Astrocyte (in vitro differentiated cells and primary cell): ENCODE data around the gene MAGEH1. TPM values are rescaled to one million over a fixed set of nuclear protein-coding genes. Genes with fewer than 3 reads are reported as not detected.

Experiments
- DNase-seq: peaks from one replicate; pipeline ENCODE4 v3.0.0-alpha.2; 2010; ENCODE audit warnings: low read depth
- FAIRE-seq: peaks from 2 replicates; lab custom pipeline; 2011; peaks lifted over from hg19 to GRCh38; lab: Jason Lieb, UNC
- H2AFZ ChIP-seq: 2 replicates; pipeline ENCODE4 v1.6.0; 2012; ENCODE audit warnings: low read depth, low read length, inconsistent platforms
- H3K27ac ChIP-seq: 2 replicates; pipeline ENCODE4 v1.5.1; 2011; ENCODE audit warnings: low read depth, low read length, inconsistent platforms
- H3K27me3 ChIP-seq: 2 replicates; pipeline ENCODE4 v1.6.0; 2011; ENCODE audit warnings: low read length, inconsistent platforms; ENCODE audit not compliant: insufficient read depth
- H3K36me3 ChIP-seq: 2 replicates; pipeline ENCODE4 v1.5.1; 2011; ENCODE audit warnings: low read length, inconsistent platforms; ENCODE audit not compliant: insufficient read depth
- H3K4me1 ChIP-seq: 2 replicates; pipeline ENCODE4 v1.5.1; 2011; ENCODE audit warnings: low read length, inconsistent platforms; ENCODE audit not compliant: insufficient read depth
- H3K4me2 ChIP-seq: 2 replicates; pipeline ENCODE4 v1.6.0; 2012; ENCODE audit warnings: low read length, inconsistent platforms
- H3K4me3 ChIP-seq: 2 replicates; pipeline ENCODE4 v1.5.1; 2011; ENCODE audit warnings: low read depth, mild to moderate bottlenecking, low read length, inconsistent platforms; ENCODE audit not compliant: insufficient read depth
- H3K79me2 ChIP-seq: 2 replicates; pipeline ENCODE4 v1.6.0; 2012; ENCODE audit warnings: mild to moderate bottlenecking, low read length, inconsistent platforms; ENCODE audit not compliant: insufficient read depth
- H3K9ac ChIP-seq: 2 replicates; pipeline ENCODE4 v1.6.0; 2012; ENCODE audit warnings: mild to moderate bottlenecking, low read length, inconsistent platforms
- H3K9me3 ChIP-seq: 2 replicates; pipeline ENCODE4 v1.5.1; 2012; ENCODE audit warnings: low read depth, mild to moderate bottlenecking, low read length, inconsistent platforms; ENCODE audit not compliant: insufficient read depth
- H4K20me1 ChIP-seq: 2 replicates; pipeline ENCODE4 v1.6.0; 2012; ENCODE audit warnings: low read length, inconsistent platforms; ENCODE audit not compliant: insufficient read depth
- H3K27ac Mint-ChIP-seq: one replicate; pipeline ENCODE4 v1.8.0; 2021; ENCODE audit warnings: mild to moderate bottlenecking, mixed read lengths; ENCODE audit not compliant: unreplicated experiment
- H3K27me3 Mint-ChIP-seq: one replicate; pipeline ENCODE4 v1.8.0; 2021; ENCODE audit warnings: low read depth, mixed read lengths; ENCODE audit not compliant: unreplicated experiment
- H3K36me3 Mint-ChIP-seq: one replicate; pipeline ENCODE4 v1.8.0; 2021; ENCODE audit warnings: low read depth, mixed read lengths; ENCODE audit not compliant: unreplicated experiment
- H3K4me1 Mint-ChIP-seq: one replicate; pipeline ENCODE4 v1.8.0; 2021; ENCODE audit warnings: low read depth, mixed read lengths; ENCODE audit not compliant: unreplicated experiment
- H3K4me3 Mint-ChIP-seq: one replicate; pipeline ENCODE4 v1.8.0; 2021; ENCODE audit warnings: mild to moderate bottlenecking, moderate library complexity, mixed read lengths; ENCODE audit not compliant: unreplicated experiment
- H3K9me3 Mint-ChIP-seq: one replicate; pipeline ENCODE4 v1.8.0; 2021; ENCODE audit warnings: mild to moderate bottlenecking, mixed read lengths; ENCODE audit not compliant: unreplicated experiment
- EZH2 ChIP-seq: IDR thresholded peaks from 2 replicates; pipeline ENCODE4 v1.6.1; 2012; ENCODE audit warnings: mild to moderate bottlenecking, low read length, inconsistent platforms; ENCODE audit not compliant: insufficient read depth
- total RNA-seq: library from RNA; stranded (reverse); gene quantifications from 2 replicates; pipeline ENCODE4 v1.2.1, GENCODE V29; 2021
- TF ChIP-seq, protein P1 (sequence below): IDR thresholded peaks from 2 replicates; pipeline ENCODE4 v1.5.1; 2011; ENCODE audit warnings: low read depth, mild to moderate bottlenecking, inconsistent platforms, low read length, moderate library complexity; ENCODE audit not compliant: insufficient read depth

The MAGEH1 gene
- total RNA-seq, 1 donor from 2014 or later: 15.4 TPM

DNA sequence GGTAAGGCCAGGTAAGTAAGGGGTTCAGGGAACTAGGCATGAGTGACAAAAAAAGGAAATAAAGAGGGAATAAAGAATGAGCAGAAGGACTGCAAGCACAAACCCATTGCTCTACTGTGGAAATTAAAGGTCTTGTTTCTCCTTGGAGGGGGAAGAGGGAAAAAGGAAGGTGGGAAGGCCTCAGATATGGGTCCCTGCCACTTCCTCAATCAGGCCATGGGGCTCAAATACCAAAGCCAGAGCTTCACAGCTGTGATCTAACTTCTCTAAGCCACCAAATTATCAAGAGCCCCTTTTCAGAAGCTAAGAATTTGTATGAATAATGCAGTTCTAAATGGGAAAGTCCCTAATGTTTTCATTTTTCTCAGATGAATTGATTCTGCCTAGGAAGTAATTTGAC, 33.0 kb downstream of the MAGEH1 start:
- FAIRE-seq (no peak), DNase-seq (no peak)
- Mint-ChIP-seq H3K36me3 (no peaks in the 10 kb centered on the region), H3K4me3 (no peak overlapping the region), H3K4me1 (no peaks in the 10 kb centered on the region), H3K9me3 (no peaks in the 10 kb centered on the region), H3K27ac (peak overlapping the region; percentile 66), H3K27me3 (no peaks in the 10 kb centered on the region)
- no peaks in the 10 kb centered on the region for H3K36me3 ChIP-seq
- no peaks in the 10 kb centered on the region for H3K27me3 ChIP-seq
- H4K20me1 ChIP-seq: no peaks in the 10 kb centered on the region
- H3K79me2 ChIP-seq: no peaks in the 10 kb centered on the region
- TF ChIP-seq EZH2: no peak
- TF ChIP-seq, protein P1, sequence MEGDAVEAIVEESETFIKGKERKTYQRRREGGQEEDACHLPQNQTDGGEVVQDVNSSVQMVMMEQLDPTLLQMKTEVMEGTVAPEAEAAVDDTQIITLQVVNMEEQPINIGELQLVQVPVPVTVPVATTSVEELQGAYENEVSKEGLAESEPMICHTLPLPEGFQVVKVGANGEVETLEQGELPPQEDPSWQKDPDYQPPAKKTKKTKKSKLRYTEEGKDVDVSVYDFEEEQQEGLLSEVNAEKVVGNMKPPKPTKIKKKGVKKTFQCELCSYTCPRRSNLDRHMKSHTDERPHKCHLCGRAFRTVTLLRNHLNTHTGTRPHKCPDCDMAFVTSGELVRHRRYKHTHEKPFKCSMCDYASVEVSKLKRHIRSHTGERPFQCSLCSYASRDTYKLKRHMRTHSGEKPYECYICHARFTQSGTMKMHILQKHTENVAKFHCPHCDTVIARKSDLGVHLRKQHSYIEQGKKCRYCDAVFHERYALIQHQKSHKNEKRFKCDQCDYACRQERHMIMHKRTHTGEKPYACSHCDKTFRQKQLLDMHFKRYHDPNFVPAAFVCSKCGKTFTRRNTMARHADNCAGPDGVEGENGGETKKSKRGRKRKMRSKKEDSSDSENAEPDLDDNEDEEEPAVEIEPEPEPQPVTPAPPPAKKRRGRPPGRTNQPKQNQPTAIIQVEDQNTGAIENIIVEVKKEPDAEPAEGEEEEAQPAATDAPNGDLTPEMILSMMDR: no peak
- no peak overlapping the region for H3K9ac ChIP-seq
- no peak overlapping the region for H3K4me3 ChIP-seq
- H3K27ac ChIP-seq: no peak overlapping the region
- H3K4me1 ChIP-seq: no peaks in the 10 kb centered on the region
- H2AFZ ChIP-seq: no peak overlapping the region
- H3K9me3 ChIP-seq: no peaks in the 10 kb centered on the region
- H3K4me2 ChIP-seq: no peak overlapping the region

DNA sequence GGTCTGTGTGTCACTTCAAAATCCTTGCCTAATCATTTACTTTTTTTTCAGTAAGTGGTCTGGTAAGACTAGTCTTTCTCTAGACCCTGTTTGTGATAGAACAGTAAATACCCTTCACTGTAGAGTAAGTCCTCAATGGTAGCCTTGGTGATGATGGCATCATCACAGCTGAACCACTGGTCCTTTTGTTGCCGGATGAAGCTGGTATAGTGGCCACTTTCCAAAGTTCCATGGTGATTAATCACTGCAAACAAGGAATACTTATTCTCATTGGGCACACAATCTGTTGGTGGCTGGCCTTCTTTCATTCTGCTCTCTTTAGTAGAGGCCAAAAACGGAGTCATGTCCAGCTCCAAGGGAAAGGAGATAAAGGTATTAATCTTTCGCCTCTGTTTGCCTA, 34.8 kb downstream of the MAGEH1 start:
- no peak for TF ChIP-seq EZH2
- TF ChIP-seq, protein P1: no peak
- Mint-ChIP-seq H3K4me3 (no peak overlapping the region), H3K36me3 (no peaks in the 10 kb centered on the region), H3K27me3 (no peaks in the 10 kb centered on the region), H3K4me1 (peaks cover 2% of the 10 kb centered on the region), H3K9me3 (no peaks in the 10 kb centered on the region), H3K27ac (no peak overlapping the region)
- no peaks in the 10 kb centered on the region for H3K36me3 ChIP-seq
- H3K9me3 ChIP-seq: no peaks in the 10 kb centered on the region
- H3K27ac ChIP-seq: no peak overlapping the region
- H3K9ac ChIP-seq: no peak overlapping the region
- no peak overlapping the region for H3K4me2 ChIP-seq
- no peak overlapping the region for H2AFZ ChIP-seq
- DNase-seq: no peak
- no peaks in the 10 kb centered on the region for H3K27me3 ChIP-seq
- H3K4me1 ChIP-seq: no peaks in the 10 kb centered on the region
- no peaks in the 10 kb centered on the region for H3K79me2 ChIP-seq
- peak; percentile 79 for FAIRE-seq
- H4K20me1 ChIP-seq: no peaks in the 10 kb centered on the region
- H3K4me3 ChIP-seq: no peak overlapping the region

DNA sequence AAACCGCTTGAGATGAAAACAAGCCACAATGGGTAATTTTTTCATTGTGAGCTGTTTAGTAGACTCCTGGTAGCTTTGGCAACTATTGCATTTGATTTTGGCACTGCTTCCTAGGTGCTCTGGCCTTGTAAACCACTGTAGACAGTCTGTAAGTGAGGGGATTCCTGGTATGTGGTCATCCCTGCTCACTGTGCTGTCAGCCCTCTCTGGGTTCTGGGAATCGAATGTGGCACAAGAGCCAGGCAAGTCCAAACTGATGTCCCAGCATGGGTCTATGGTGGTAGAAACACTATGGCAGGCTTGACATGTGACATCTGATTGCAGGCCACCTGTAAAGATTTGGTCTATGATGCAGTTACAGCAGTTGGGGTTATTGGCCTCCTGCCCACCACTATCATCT, 35.2 kb downstream of the MAGEH1 start:
- Mint-ChIP-seq H3K4me3 (no peak overlapping the region), H3K27ac (no peak overlapping the region), H3K36me3 (no peaks in the 10 kb centered on the region), H3K9me3 (no peaks in the 10 kb centered on the region), H3K27me3 (no peaks in the 10 kb centered on the region), H3K4me1 (peaks cover 2% of the 10 kb centered on the region)
- no peaks in the 10 kb centered on the region for H3K9me3 ChIP-seq
- no peak overlapping the region for H3K4me2 ChIP-seq
- TF ChIP-seq, protein P1: no peak
- no peak for TF ChIP-seq EZH2
- H3K4me3 ChIP-seq: no peak overlapping the region
- no peak for FAIRE-seq
- H3K9ac ChIP-seq: no peak overlapping the region
- DNase-seq: no peak
- no peaks in the 10 kb centered on the region for H3K36me3 ChIP-seq
- H3K4me1 ChIP-seq: no peaks in the 10 kb centered on the region
- no peak overlapping the region for H3K27ac ChIP-seq
- no peaks in the 10 kb centered on the region for H4K20me1 ChIP-seq
- H2AFZ ChIP-seq: no peak overlapping the region
- H3K79me2 ChIP-seq: no peaks in the 10 kb centered on the region
- no peaks in the 10 kb centered on the region for H3K27me3 ChIP-seq
